Measurements from ENCODE around the gene ADPRHL1.

- TF ChIP-seq CTCF (IDR thresholded peaks at IDR 0.05) (no peak), POLR2A (IDR thresholded peaks at IDR 0.05) (no peak)
These were observed 47.6 kb downstream of the ADPRHL1 start for GRCh38 chr13:113405481-113406300.

Measured in Peyer's patch (tissue), 4 donors.